ENCODE data around the gene MACROD2. TPM values are rescaled to one million over a fixed set of nuclear protein-coding genes. Genes with fewer than 3 reads are reported as not detected.

MACROD2 gene
- total RNA-seq, 2 donors from 2014 or later = not detected

GRCh38 chr20:14510341-14510740, 515.0 kb downstream of the MACROD2 start:
- Mint-ChIP-seq H3K4me3 (no peak overlapping the region), H3K9me3 (peaks cover 35% of the 10 kb centered on the region), H3K4me1 (no peaks in the 10 kb centered on the region), H3K36me3 (ENCODE audit: low read depth) (no peaks in the 10 kb centered on the region), H3K27ac (no peak overlapping the region), H3K27me3 (no peaks in the 10 kb centered on the region)
- ATAC-seq (replicated peaks) = no peak

GRCh38 chr20:14512839-14513238, 517.5 kb downstream of the MACROD2 start:
- no peak overlapping the region for H3K27ac Mint-ChIP-seq
- no peak for ATAC-seq (replicated peaks)
- no peaks in the 10 kb centered on the region for H3K36me3 Mint-ChIP-seq (ENCODE audit: low read depth)
- no peaks in the 10 kb centered on the region for H3K27me3 Mint-ChIP-seq
- H3K9me3 Mint-ChIP-seq = peaks cover 29% of the 10 kb centered on the region
- no peaks in the 10 kb centered on the region for H3K4me1 Mint-ChIP-seq
- no peak overlapping the region for H3K4me3 Mint-ChIP-seq

GRCh38 chr20:14518648-14519047, 523.3 kb downstream of the MACROD2 start:
- no peak for ATAC-seq (replicated peaks)
- Mint-ChIP-seq H3K4me3 (no peak overlapping the region), H3K4me1 (no peaks in the 10 kb centered on the region), H3K27ac (no peak overlapping the region), H3K9me3 (peaks cover 27% of the 10 kb centered on the region), H3K36me3 (ENCODE audit: low read depth) (no peaks in the 10 kb centered on the region), H3K27me3 (no peaks in the 10 kb centered on the region)

DNA sequence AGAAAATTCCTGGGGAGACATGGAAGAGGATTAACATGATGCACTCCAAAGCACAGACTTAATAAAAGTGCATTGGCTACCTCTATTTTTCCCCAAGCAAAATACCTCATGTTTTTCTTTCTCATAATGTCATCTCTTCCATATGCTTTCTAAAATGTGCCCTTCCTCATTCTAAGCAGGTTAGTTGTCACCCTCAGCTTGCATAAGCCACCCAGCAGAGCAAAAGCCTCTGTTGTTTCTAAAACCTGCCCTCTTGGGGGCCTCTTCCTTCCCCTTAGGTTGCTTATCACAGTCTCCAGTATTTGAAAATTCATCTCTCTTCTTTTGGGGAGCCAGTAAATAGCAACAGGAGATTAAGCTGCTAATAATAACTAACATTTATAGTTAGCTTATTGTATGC, 525.7 kb downstream of the MACROD2 start:
- Mint-ChIP-seq H3K4me1 (no peaks in the 10 kb centered on the region), H3K27ac (no peak overlapping the region), H3K4me3 (no peak overlapping the region), H3K9me3 (peaks cover 26% of the 10 kb centered on the region), H3K36me3 (ENCODE audit: low read depth) (no peaks in the 10 kb centered on the region), H3K27me3 (no peaks in the 10 kb centered on the region)
- no peak for ATAC-seq (replicated peaks)

DNA sequence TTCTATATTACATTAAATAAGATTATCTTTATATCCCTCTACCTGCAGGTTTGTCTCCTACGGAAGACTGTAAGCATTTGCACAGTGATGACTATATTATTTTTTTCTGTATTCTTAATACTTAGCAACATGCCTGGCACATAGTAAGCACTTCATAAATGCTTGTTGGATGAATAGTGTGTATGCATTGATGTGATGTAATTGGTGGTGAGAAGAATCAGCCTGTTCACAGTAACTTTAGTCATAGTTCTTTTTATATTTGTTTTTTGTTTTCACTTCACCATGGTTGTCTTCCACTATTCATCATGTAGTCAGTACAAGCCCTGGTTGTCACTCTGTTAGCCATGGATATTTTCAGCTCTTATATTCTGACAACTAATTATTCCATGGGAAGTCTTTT, 526.1 kb downstream of the MACROD2 start:
- Mint-ChIP-seq H3K4me3 (no peak overlapping the region), H3K27me3 (no peaks in the 10 kb centered on the region), H3K4me1 (no peaks in the 10 kb centered on the region), H3K36me3 (ENCODE audit: low read depth) (no peaks in the 10 kb centered on the region), H3K27ac (no peak overlapping the region), H3K9me3 (peaks cover 26% of the 10 kb centered on the region)
- no peak for ATAC-seq (replicated peaks)

DNA sequence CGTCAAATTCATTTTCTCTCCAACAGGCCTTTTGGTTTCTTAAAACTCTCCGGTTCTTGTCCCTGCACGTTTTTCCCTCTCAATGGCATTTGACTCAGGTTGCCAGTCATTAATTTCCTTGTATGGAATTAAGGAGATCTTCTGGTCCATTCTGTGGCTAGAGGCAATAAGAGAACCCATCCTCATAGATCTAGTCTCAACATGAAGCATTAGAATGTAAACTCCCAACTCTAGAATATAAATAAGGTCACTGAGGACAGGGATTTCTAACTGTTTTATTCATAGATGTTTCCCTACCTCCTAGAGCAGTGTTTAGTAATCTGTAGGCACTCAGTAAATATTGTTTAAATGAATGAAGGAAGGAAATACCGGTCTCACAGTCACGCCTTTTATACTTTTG, 527.3 kb downstream of the MACROD2 start:
- no peak overlapping the region for H3K4me3 Mint-ChIP-seq
- no peak overlapping the region for H3K27ac Mint-ChIP-seq
- ATAC-seq (replicated peaks) = no peak
- H3K9me3 Mint-ChIP-seq = peaks cover 23% of the 10 kb centered on the region
- H3K27me3 Mint-ChIP-seq = no peaks in the 10 kb centered on the region
- H3K4me1 Mint-ChIP-seq = no peaks in the 10 kb centered on the region
- no peaks in the 10 kb centered on the region for H3K36me3 Mint-ChIP-seq (ENCODE audit: low read depth)

GRCh38 chr20:14523090-14523489, 527.8 kb downstream of the MACROD2 start:
- no peaks in the 10 kb centered on the region for H3K4me1 Mint-ChIP-seq
- no peaks in the 10 kb centered on the region for H3K27me3 Mint-ChIP-seq
- no peaks in the 10 kb centered on the region for H3K36me3 Mint-ChIP-seq (ENCODE audit: low read depth)
- no peak for ATAC-seq (replicated peaks)
- no peak overlapping the region for H3K4me3 Mint-ChIP-seq
- peaks cover 23% of the 10 kb centered on the region for H3K9me3 Mint-ChIP-seq
- no peak overlapping the region for H3K27ac Mint-ChIP-seq

DNA sequence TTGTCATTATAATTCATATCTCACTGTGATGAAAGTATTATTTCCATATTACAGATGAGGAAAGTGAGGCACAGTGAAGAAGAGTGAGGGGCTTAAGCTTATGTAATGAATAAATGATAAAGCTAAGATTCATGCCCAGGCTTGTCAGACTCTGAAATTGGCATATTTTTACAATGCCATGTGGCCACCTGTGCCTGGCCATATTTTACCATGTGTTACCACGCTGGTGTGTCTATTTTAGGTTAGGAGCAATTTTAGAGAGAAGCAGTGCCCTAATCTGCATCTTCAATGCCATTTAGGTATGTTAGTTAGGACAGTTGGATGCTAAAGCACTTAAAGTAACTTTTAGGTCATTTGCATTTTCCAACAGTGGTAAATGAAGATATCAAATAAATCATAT, 530.1 kb downstream of the MACROD2 start:
- no peak overlapping the region for H3K27ac Mint-ChIP-seq

GRCh38 chr20:14526891-14527290, 531.6 kb downstream of the MACROD2 start:
- Mint-ChIP-seq H3K27me3 (no peaks in the 10 kb centered on the region), H3K27ac (no peak overlapping the region), H3K4me1 (no peaks in the 10 kb centered on the region), H3K9me3 (peaks cover 20% of the 10 kb centered on the region), H3K36me3 (ENCODE audit: low read depth) (no peaks in the 10 kb centered on the region), H3K4me3 (no peak overlapping the region)
- ATAC-seq (replicated peaks) = no peak

More for the DNA sequence above, 530.1 kb downstream of the MACROD2 start:
- no peak for ATAC-seq (replicated peaks)
- Mint-ChIP-seq H3K36me3 (ENCODE audit: low read depth) (no peaks in the 10 kb centered on the region), H3K27me3 (no peaks in the 10 kb centered on the region), H3K4me1 (no peaks in the 10 kb centered on the region), H3K4me3 (no peak overlapping the region), H3K9me3 (peaks cover 27% of the 10 kb centered on the region)

DNA sequence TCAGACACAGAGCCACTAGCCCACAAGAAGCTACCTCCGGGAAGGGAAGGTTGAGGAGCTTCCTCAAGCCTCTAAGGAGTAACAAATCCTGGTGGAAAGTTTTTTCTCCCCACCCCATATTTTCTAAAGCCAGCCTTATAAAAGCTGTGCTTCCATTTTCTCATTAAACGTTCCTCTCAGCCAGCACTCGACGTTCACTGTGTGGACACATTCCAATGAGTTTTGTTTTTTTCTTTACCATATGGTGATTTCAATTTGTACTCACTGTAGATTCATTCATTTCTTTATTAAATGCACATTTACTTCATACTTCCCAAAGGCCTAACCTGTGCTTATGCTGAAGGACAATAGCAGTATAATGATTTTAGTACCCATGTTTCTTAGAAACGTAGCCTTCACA, 536.5 kb downstream of the MACROD2 start:
- no peak overlapping the region for H3K27ac Mint-ChIP-seq
- H3K27me3 Mint-ChIP-seq = no peaks in the 10 kb centered on the region

GRCh38 chr20:14536738-14537137, 541.4 kb downstream of the MACROD2 start:
- Mint-ChIP-seq H3K27ac (no peak overlapping the region), H3K9me3 (peaks cover 22% of the 10 kb centered on the region), H3K36me3 (ENCODE audit: low read depth) (no peaks in the 10 kb centered on the region), H3K4me3 (no peak overlapping the region), H3K27me3 (no peaks in the 10 kb centered on the region), H3K4me1 (no peaks in the 10 kb centered on the region)
- no peak for ATAC-seq (replicated peaks)

More for the DNA sequence above, 536.5 kb downstream of the MACROD2 start:
- Mint-ChIP-seq H3K4me3 (no peak overlapping the region), H3K9me3 (peaks cover 9% of the 10 kb centered on the region), H3K36me3 (ENCODE audit: low read depth) (no peaks in the 10 kb centered on the region), H3K4me1 (no peaks in the 10 kb centered on the region)
- no peak for ATAC-seq (replicated peaks)

DNA sequence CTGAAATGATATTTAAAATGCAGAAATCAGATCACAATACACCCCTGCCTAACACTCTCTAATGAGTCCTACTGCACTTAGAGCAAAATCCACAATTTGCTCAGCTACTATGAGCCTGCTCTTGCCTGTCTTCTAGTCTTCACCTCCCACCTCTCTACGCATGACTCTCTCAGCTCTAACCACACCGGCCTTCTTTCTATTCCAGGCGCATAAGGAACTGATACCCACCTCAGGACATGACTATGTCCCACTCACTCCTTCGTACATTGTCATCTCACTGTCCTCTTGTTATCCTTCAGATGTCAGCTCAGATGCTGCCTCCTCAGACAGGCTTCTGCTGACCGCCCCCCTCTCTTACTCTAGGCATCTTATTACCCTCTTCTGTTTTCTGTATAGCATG, 543.1 kb downstream of the MACROD2 start:
- Mint-ChIP-seq H3K9me3 (peaks cover 26% of the 10 kb centered on the region), H3K4me3 (no peak overlapping the region), H3K4me1 (no peaks in the 10 kb centered on the region), H3K36me3 (ENCODE audit: low read depth) (no peaks in the 10 kb centered on the region), H3K27ac (no peak overlapping the region), H3K27me3 (no peaks in the 10 kb centered on the region)
- ATAC-seq (replicated peaks) = no peak

GRCh38 chr20:14543040-14543439, 547.7 kb downstream of the MACROD2 start:
- no peak for ATAC-seq (replicated peaks)

DNA sequence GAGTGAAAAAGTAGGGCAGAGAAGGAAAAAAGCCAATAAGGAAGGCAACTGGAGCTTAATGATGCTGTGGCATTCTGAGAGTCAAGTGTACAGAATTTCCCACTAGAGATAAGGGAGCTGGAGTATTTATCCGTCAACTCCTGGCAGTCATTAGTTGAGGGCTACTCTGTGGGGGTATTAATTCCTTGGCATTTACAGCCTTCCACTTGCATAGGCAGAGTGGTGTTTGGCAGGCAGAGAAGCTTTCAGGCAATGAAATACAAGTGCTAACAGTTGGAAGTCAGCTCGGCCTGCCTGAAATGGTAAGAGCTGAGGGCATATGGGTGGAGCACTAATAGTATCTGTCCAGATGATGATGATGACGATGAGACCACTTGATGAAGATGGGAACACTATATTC, 549.4 kb downstream of the MACROD2 start:
- Mint-ChIP-seq H3K36me3 (ENCODE audit: low read depth) (no peaks in the 10 kb centered on the region), H3K4me3 (no peak overlapping the region), H3K4me1 (no peaks in the 10 kb centered on the region), H3K27me3 (no peaks in the 10 kb centered on the region), H3K27ac (no peak overlapping the region), H3K9me3 (peaks cover 15% of the 10 kb centered on the region)
- ATAC-seq (replicated peaks) = no peak

More at GRCh38 chr20:14543040-14543439, 547.7 kb downstream of the MACROD2 start:
- H3K9me3 Mint-ChIP-seq = peaks cover 26% of the 10 kb centered on the region
- no peaks in the 10 kb centered on the region for H3K27me3 Mint-ChIP-seq
- no peaks in the 10 kb centered on the region for H3K4me1 Mint-ChIP-seq
- H3K36me3 Mint-ChIP-seq (ENCODE audit: low read depth) = no peaks in the 10 kb centered on the region
- no peak overlapping the region for H3K27ac Mint-ChIP-seq
- no peak overlapping the region for H3K4me3 Mint-ChIP-seq

GRCh38 chr20:14550655-14551054, 555.3 kb downstream of the MACROD2 start:
- H3K27ac Mint-ChIP-seq = no peak overlapping the region
- peaks cover 8% of the 10 kb centered on the region for H3K9me3 Mint-ChIP-seq
- no peak for ATAC-seq (replicated peaks)
- no peaks in the 10 kb centered on the region for H3K27me3 Mint-ChIP-seq
- H3K4me1 Mint-ChIP-seq = no peaks in the 10 kb centered on the region
- H3K36me3 Mint-ChIP-seq (ENCODE audit: low read depth) = no peaks in the 10 kb centered on the region
- no peak overlapping the region for H3K4me3 Mint-ChIP-seq
